Cardiac fibroblast (primary cell): Measurements from ENCODE around the gene CARD11.
A peak's percentile ranks its signal among the peaks of the same experiment; 100 is the strongest.
"Not testable (repeated sequence)": the region's sequence is repeated elsewhere in the genome, so short reads cannot be mapped to it uniquely, and the experiment has no call there.

Source experiments
- DNase-seq, 2 donors: peaks; one replicate each; pipeline versions ENCODE4 v3.0.0 to v3.0.0-alpha.2; 2010; ENCODE audit warnings: low read depth in 2 of 2
- H3K4me3 ChIP-seq, 2 donors: replicated peaks in 1 of 2; 1 replicate in 1 of 2; 2 replicates in 1 of 2; pipeline ENCODE4 v1.5.1; 2011; ENCODE audit warnings: low read depth in 2 of 2, low read length in 2 of 2, mild to moderate bottlenecking in 2 of 2, moderate library complexity in 1 of 2
- TF ChIP-seq, protein P1 (sequence below): IDR thresholded peaks from one replicate; pipeline ENCODE4 v1.5.1; 2011; ENCODE audit warnings: low read depth, mild to moderate bottlenecking, low read length, inconsistent platforms

Gene CARD11

GRCh38 chr7:3056234-3057065, 12.8 kb upstream of the CARD11 start:
- H3K4me3 ChIP-seq: no peak overlapping the region
- TF ChIP-seq, protein P1, sequence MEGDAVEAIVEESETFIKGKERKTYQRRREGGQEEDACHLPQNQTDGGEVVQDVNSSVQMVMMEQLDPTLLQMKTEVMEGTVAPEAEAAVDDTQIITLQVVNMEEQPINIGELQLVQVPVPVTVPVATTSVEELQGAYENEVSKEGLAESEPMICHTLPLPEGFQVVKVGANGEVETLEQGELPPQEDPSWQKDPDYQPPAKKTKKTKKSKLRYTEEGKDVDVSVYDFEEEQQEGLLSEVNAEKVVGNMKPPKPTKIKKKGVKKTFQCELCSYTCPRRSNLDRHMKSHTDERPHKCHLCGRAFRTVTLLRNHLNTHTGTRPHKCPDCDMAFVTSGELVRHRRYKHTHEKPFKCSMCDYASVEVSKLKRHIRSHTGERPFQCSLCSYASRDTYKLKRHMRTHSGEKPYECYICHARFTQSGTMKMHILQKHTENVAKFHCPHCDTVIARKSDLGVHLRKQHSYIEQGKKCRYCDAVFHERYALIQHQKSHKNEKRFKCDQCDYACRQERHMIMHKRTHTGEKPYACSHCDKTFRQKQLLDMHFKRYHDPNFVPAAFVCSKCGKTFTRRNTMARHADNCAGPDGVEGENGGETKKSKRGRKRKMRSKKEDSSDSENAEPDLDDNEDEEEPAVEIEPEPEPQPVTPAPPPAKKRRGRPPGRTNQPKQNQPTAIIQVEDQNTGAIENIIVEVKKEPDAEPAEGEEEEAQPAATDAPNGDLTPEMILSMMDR: no peak
- DNase-seq: no peak

DNA sequence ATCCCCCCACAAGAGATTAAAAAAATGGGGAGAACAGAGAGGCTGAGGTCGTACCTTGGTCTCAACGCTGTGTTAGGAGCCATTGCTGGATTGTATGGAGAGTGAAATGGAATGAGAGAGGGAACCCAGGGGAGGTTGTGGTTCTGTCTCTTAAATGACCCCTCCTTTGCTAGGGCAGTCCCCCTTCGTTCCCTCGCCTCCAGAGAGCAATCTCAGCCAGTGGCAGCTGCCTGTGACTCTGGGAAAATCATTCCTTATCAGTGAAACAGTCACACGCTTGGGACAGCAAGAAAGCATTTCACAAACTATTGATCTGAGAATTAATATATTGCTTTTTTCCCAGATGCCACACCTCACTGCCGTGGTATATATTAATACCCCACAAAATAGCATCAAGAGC, 12.0 kb upstream of the CARD11 start:
- TF ChIP-seq, protein P1: no peak
- H3K4me3 ChIP-seq: no peak overlapping the region
- no peak for DNase-seq

GRCh38 chr7:3042861-3043489, 692 bp downstream of the CARD11 start:
- peak overlapping the region in 1 of 2 donors; percentile 35 for H3K4me3 ChIP-seq
- no peak for DNase-seq
- TF ChIP-seq, protein P1: no peak

- H3K4me3 ChIP-seq: no peak overlapping the region
- TF ChIP-seq, protein P1: no peak
- DNase-seq: no peak
Measured at GRCh38 chr7:3041986-3042675, 1.5 kb downstream of the CARD11 start.

DNA sequence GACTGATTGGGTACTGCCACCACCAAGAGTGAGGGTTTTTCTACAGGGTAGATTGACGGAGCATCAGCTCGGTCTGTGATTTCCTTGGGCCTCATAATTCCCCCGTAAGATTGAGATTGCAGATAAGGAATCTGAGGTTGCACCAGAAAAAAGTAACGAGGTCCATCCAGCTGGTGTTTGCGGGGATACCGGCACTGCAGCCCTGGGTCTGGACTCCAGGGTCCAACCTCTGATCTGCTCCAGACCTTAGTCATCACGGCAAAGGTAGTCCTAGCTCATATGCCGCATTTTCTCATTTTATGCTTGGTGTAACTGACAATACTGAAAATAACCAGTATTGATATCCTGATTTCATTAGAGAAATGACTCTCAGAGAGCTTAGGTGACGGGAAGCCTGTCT, 3.9 kb downstream of the CARD11 start:
- DNase-seq: no peak
- TF ChIP-seq, protein P1: no peak

DNA sequence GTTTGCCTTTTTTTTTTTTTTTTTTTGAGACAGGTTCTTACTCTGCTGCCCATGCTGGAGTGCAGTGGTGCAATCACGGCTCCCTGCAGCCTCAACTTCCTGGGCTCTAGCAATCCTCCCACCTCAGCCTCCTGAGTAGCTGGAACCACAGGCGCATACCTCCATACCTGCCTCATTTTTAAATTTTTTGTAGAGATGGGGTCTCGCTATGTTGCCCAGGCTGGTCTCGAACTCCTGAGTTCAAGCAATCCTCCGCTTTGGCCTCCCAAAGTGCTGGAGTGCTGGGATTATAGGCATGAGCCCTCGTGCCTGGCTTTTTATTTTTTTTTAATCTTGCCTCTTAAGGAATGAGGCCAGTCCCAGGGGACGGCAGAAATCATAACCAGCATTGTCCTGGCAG, 5.7 kb downstream of the CARD11 start:
- not testable (repeated sequence) for H3K4me3 ChIP-seq, DNase-seq

More for the DNA sequence above, 3.9 kb downstream of the CARD11 start:
- H3K4me3 ChIP-seq: no peak overlapping the region

DNA sequence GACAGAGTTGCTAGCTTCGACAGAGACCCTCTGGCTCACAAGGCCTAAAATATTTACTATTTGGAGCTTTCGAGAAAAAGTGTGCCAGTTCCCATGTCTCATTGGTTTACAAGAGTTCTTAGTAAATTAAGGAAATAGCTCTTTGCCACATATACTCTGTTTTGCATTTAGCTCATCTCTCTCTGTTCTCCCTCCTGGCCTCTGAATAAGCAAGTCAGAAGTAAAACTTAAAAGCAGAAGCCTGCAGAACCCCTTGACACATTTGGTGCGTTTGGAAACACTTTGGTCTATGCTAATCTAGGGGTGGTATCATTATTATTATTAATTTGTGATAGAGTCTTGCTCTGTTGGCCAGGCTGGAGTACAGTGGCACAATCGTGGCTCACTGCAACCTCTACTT, 6.4 kb downstream of the CARD11 start:
- TF ChIP-seq, protein P1: no peak
- H3K4me3 ChIP-seq: no peak overlapping the region
- DNase-seq: no peak
